Mesothelial cell of epicardium (in vitro differentiated cells): ENCODE results near the gene ARSA. TPM values are rescaled to one million over a fixed set of nuclear protein-coding genes. Genes with fewer than 3 reads are reported as not detected.

Source experiments
- DNase-seq, 2 experiments: peaks; one replicate each; pipeline ENCODE4 v3.0.0; 2021; ENCODE audit warnings: low spot score in 2 of 2; ENCODE audit not compliant: unreplicated experiment in 2 of 2
- H3K27ac Mint-ChIP-seq: 2 replicates; pipeline ENCODE4 v1.8.0; 2021; ENCODE audit warnings: mixed read lengths
- H3K27me3 Mint-ChIP-seq: 2 replicates; pipeline ENCODE4 v1.8.0; 2021; ENCODE audit warnings: low read depth, mixed read lengths
- H3K36me3 Mint-ChIP-seq: 2 replicates; pipeline ENCODE4 v1.8.0; 2021; ENCODE audit warnings: mixed read lengths
- H3K4me1 Mint-ChIP-seq: 2 replicates; pipeline ENCODE4 v1.8.0; 2021; ENCODE audit warnings: mixed read lengths
- H3K4me3 Mint-ChIP-seq: 2 replicates; pipeline ENCODE4 v1.8.0; 2021; ENCODE audit warnings: mild to moderate bottlenecking, moderate library complexity, mixed read lengths
- H3K9me3 Mint-ChIP-seq: 2 replicates; pipeline ENCODE4 v1.8.0; 2021; ENCODE audit warnings: mixed read lengths
- CTCF ChIP-seq: fragments of 200-600 bp; sonication (generic); IDR thresholded peaks from one replicate; pipeline ENCODE4 v1.5.0; 2021; ENCODE audit warnings: antibody characterized with exemption; ENCODE audit not compliant: unreplicated experiment
- total RNA-seq: library from RNA; stranded (reverse); gene quantifications from 3 replicates; pipeline ENCODE4 v1.2.1, GENCODE V29; 2021

The ARSA gene
- total RNA-seq, 1 donor from 2014 or later = 45.2 TPM

GRCh38 chr22:50600538-50600937 is 27.4 kb downstream of the ARSA start, which contains the start of gene MAPK8IP2:
TSS of gene MAPK8IP2 (plus strand) at chr22:50600793. CDS start at chr22:50600819, 26 bp downstream.
- H3K4me3 Mint-ChIP-seq = peak within 1 kb of the TSS; percentile 66
- peaks cover 41% of the 10 kb centered on the region for H3K27me3 Mint-ChIP-seq
- H3K36me3 Mint-ChIP-seq = peaks cover 8% of the 10 kb centered on the region
- no peaks in the 10 kb centered on the region for H3K9me3 Mint-ChIP-seq
- no peak within 1 kb of the TSS for H3K27ac Mint-ChIP-seq
- DNase-seq = no peak
- TF ChIP-seq CTCF = no peak
- H3K4me1 Mint-ChIP-seq = peaks cover 7% of the 10 kb centered on the region

- Mint-ChIP-seq H3K36me3 (peaks cover 8% of the 10 kb centered on the region), H3K9me3 (no peaks in the 10 kb centered on the region), H3K27me3 (peaks cover 36% of the 10 kb centered on the region), H3K4me1 (peaks cover 7% of the 10 kb centered on the region), H3K27ac (no peak overlapping the region), H3K4me3 (peak overlapping the region; percentile 64)
- DNase-seq = peak; percentile 80 to 91
- no peak for TF ChIP-seq CTCF
Observed at GRCh38 chr22:50599816-50600455, 28.0 kb downstream of the ARSA start.

GRCh38 chr22:50597097-50597496 is 30.9 kb downstream of the ARSA start:
- peaks cover 23% of the 10 kb centered on the region for H3K27me3 Mint-ChIP-seq
- no peak for DNase-seq
- peaks cover 8% of the 10 kb centered on the region for H3K36me3 Mint-ChIP-seq
- no peak overlapping the region for H3K27ac Mint-ChIP-seq
- no peaks in the 10 kb centered on the region for H3K9me3 Mint-ChIP-seq
- H3K4me1 Mint-ChIP-seq = peaks cover 7% of the 10 kb centered on the region
- no peak for TF ChIP-seq CTCF
- no peak overlapping the region for H3K4me3 Mint-ChIP-seq

- TF ChIP-seq CTCF = no peak
- Mint-ChIP-seq H3K9me3 (no peaks in the 10 kb centered on the region), H3K4me3 (no peak overlapping the region), H3K4me1 (peaks cover 4% of the 10 kb centered on the region), H3K27ac (no peak overlapping the region), H3K27me3 (peaks cover 16% of the 10 kb centered on the region), H3K36me3 (peaks cover 10% of the 10 kb centered on the region)
- no peak for DNase-seq
Observed at GRCh38 chr22:50595189-50595588, 32.8 kb downstream of the ARSA start.

- TF ChIP-seq CTCF = no peak
- no peaks in the 10 kb centered on the region for H3K9me3 Mint-ChIP-seq
- no peak for DNase-seq
- peak overlapping the region; percentile 9 for H3K27ac Mint-ChIP-seq
- peaks cover 7% of the 10 kb centered on the region for H3K4me1 Mint-ChIP-seq
- H3K36me3 Mint-ChIP-seq = peaks cover 1% of the 10 kb centered on the region
- peaks cover 7% of the 10 kb centered on the region for H3K27me3 Mint-ChIP-seq
- H3K4me3 Mint-ChIP-seq = no peak overlapping the region
Observed at GRCh38 chr22:50587407-50587806, 40.5 kb downstream of the ARSA start.
